Effector memory CD4-positive, alpha-beta T cell (primary cell): ENCODE measurements around the gene RIT1.
"Not testable (repeated sequence)": the region's sequence is repeated elsewhere in the genome, so short reads cannot be mapped to it uniquely, and the experiment has no call there.

Experiments
- DNase-seq, 3 donors: peaks; one replicate each; pipeline ENCODE4 v3.0.0-alpha.2; 2020
- H3K27ac ChIP-seq: 2 replicates; pipeline ENCODE4 v1.7.0; 2013; ENCODE audit warnings: mild to moderate bottlenecking, low read length, moderate library complexity; ENCODE audit not compliant: insufficient read depth, poor library complexity, severe bottlenecking
- H3K27me3 ChIP-seq: replicated peaks from 2 replicates; pipeline ENCODE4 v1.7.0; 2013; ENCODE audit warnings: mild to moderate bottlenecking, low read length; ENCODE audit not compliant: insufficient read depth, control insufficient read depth, poor library complexity, severe bottlenecking
- H3K36me3 ChIP-seq: 2 replicates; pipeline ENCODE4 v1.7.0; 2013; ENCODE audit warnings: mild to moderate bottlenecking, low read length, moderate library complexity; ENCODE audit not compliant: control insufficient read depth, insufficient read depth
- H3K4me1 ChIP-seq: 2 replicates; pipeline ENCODE4 v1.7.0; 2013; ENCODE audit warnings: low read length, mild to moderate bottlenecking; ENCODE audit not compliant: control insufficient read depth, insufficient read depth, poor library complexity, severe bottlenecking
- H3K4me3 ChIP-seq: 2 replicates; pipeline ENCODE4 v1.7.0; 2013; ENCODE audit warnings: low read length, low read depth, mild to moderate bottlenecking; ENCODE audit not compliant: insufficient read depth, poor library complexity, severe bottlenecking
- H3K9me3 ChIP-seq: 2 replicates; pipeline ENCODE4 v1.7.0; 2013; ENCODE audit warnings: mild to moderate bottlenecking, low read length, moderate library complexity; ENCODE audit not compliant: control insufficient read depth

Gene RIT1

GRCh38 chr1:155895617-155896016 is 15.5 kb downstream of the RIT1 start:
- H3K9me3 ChIP-seq, DNase-seq, H3K4me1 ChIP-seq, H3K27me3 ChIP-seq, H3K4me3 ChIP-seq, H3K27ac ChIP-seq: not testable (repeated sequence)
- peaks cover 17% of the 10 kb centered on the region for H3K36me3 ChIP-seq

- no peak overlapping the region for H3K27ac ChIP-seq
- DNase-seq = no peak
- no peaks in the 10 kb centered on the region for H3K36me3 ChIP-seq
- H3K4me3 ChIP-seq = no peak overlapping the region
- no peaks in the 10 kb centered on the region for H3K9me3 ChIP-seq
- H3K4me1 ChIP-seq = peaks cover 3% of the 10 kb centered on the region
- H3K27me3 ChIP-seq = no peaks in the 10 kb centered on the region
Measured at GRCh38 chr1:155893389-155894142, 17.6 kb downstream of the RIT1 start.

- no peaks in the 10 kb centered on the region for H3K36me3 ChIP-seq
- H3K9me3 ChIP-seq = no peaks in the 10 kb centered on the region
- H3K27ac ChIP-seq = no peak overlapping the region
- no peaks in the 10 kb centered on the region for H3K27me3 ChIP-seq
- H3K4me3 ChIP-seq = no peak overlapping the region
- H3K4me1 ChIP-seq = peaks cover 3% of the 10 kb centered on the region
- no peak for DNase-seq
Measured at GRCh38 chr1:155892796-155893195, 18.4 kb downstream of the RIT1 start.

- no peak overlapping the region for H3K27ac ChIP-seq
Measured at GRCh38 chr1:155890251-155890650, 20.9 kb downstream of the RIT1 start.

GRCh38 chr1:155889566-155889965 is 21.6 kb downstream of the RIT1 start:
- Histone ChIP-seq H3K9me3 (no peaks in the 10 kb centered on the region), H3K36me3 (no peaks in the 10 kb centered on the region), H3K27me3 (no peaks in the 10 kb centered on the region), H3K4me1 (peaks cover 3% of the 10 kb centered on the region), H3K4me3 (no peak overlapping the region), H3K27ac (no peak overlapping the region)
- no peak for DNase-seq

More at GRCh38 chr1:155890251-155890650, 20.9 kb downstream of the RIT1 start:
- H3K36me3 ChIP-seq = no peaks in the 10 kb centered on the region
- H3K4me1 ChIP-seq = peaks cover 3% of the 10 kb centered on the region
- no peaks in the 10 kb centered on the region for H3K9me3 ChIP-seq
- H3K4me3 ChIP-seq = no peak overlapping the region
- H3K27me3 ChIP-seq = no peaks in the 10 kb centered on the region
- no peak for DNase-seq

GRCh38 chr1:155888481-155888880 is 22.7 kb downstream of the RIT1 start:
- Histone ChIP-seq H3K36me3 (no peaks in the 10 kb centered on the region), H3K4me3 (no peak overlapping the region), H3K27ac (no peak overlapping the region), H3K9me3 (no peaks in the 10 kb centered on the region), H3K27me3 (no peaks in the 10 kb centered on the region), H3K4me1 (peaks cover 2% of the 10 kb centered on the region)
- DNase-seq = no peak

- Histone ChIP-seq H3K9me3 (no peaks in the 10 kb centered on the region), H3K27ac (no peak overlapping the region), H3K4me3 (no peak overlapping the region), H3K36me3 (no peaks in the 10 kb centered on the region), H3K27me3 (no peaks in the 10 kb centered on the region), H3K4me1 (no peaks in the 10 kb centered on the region)
- no peak for DNase-seq
Measured at GRCh38 chr1:155884982-155885381, 26.2 kb downstream of the RIT1 start.

GRCh38 chr1:155884031-155884960 is 26.9 kb downstream of the RIT1 start:
- Histone ChIP-seq H3K9me3 (no peaks in the 10 kb centered on the region), H3K36me3 (no peaks in the 10 kb centered on the region), H3K4me3 (no peak overlapping the region), H3K4me1 (no peaks in the 10 kb centered on the region), H3K27me3 (no peaks in the 10 kb centered on the region), H3K27ac (no peak overlapping the region)
- DNase-seq = no peak

- H3K9me3 ChIP-seq = no peaks in the 10 kb centered on the region
- no peaks in the 10 kb centered on the region for H3K27me3 ChIP-seq
- no peak overlapping the region for H3K4me3 ChIP-seq
- DNase-seq = no peak
- no peak overlapping the region for H3K27ac ChIP-seq
- H3K4me1 ChIP-seq = no peaks in the 10 kb centered on the region
- H3K36me3 ChIP-seq = no peaks in the 10 kb centered on the region
Measured at GRCh38 chr1:155882766-155883165, 28.4 kb downstream of the RIT1 start.

GRCh38 chr1:155882235-155882634 is 28.9 kb downstream of the RIT1 start:
- DNase-seq = no peak
- Histone ChIP-seq H3K4me3 (no peak overlapping the region), H3K27ac (no peak overlapping the region), H3K27me3 (no peaks in the 10 kb centered on the region), H3K4me1 (no peaks in the 10 kb centered on the region), H3K36me3 (no peaks in the 10 kb centered on the region), H3K9me3 (no peaks in the 10 kb centered on the region)
